ENCODE measurements around the gene LAMA3. TPM values are rescaled to one million over a fixed set of nuclear protein-coding genes. Genes with fewer than 3 reads are reported as not detected.

Gene LAMA3
- total and polyA plus RNA-seq, 2 experiments from 2014 or later = 3.9 to 4.9 TPM

Other genes starting within 250 kb of the LAMA3 start
- gene RIOK3, start 236.2 kb upstream of the LAMA3 start, total RNA-seq (2014; rRNA removed; shearing (Covaris generic)) = 22.1 and 23.7 TPM in 2 replicates
- 20.8 and 22.7 TPM in 2 replicates for gene RIOK3, start 236.2 kb upstream of the LAMA3 start, polyA plus RNA-seq (2016; fragmentation: Nextera tagmentation; extraction: Ambion mirVana)
- gene RMC1, start 185.9 kb upstream of the LAMA3 start, total RNA-seq (2014; rRNA removed; shearing (Covaris generic)) = 18.9 and 23.3 TPM in 2 replicates
- gene RMC1, start 185.9 kb upstream of the LAMA3 start, polyA plus RNA-seq (2016; fragmentation: Nextera tagmentation; extraction: Ambion mirVana) = 23.6 and 24.6 TPM in 2 replicates
- gene NPC1, start 102.9 kb upstream of the LAMA3 start, total RNA-seq (2014; rRNA removed; shearing (Covaris generic)) = 41.7 and 45.1 TPM in 2 replicates
- 18.3 and 18.4 TPM in 2 replicates for gene NPC1, start 102.9 kb upstream of the LAMA3 start, polyA plus RNA-seq (2016; fragmentation: Nextera tagmentation; extraction: Ambion mirVana)
- gene ANKRD29, start 26.5 kb upstream of the LAMA3 start, total RNA-seq (2014; rRNA removed; shearing (Covaris generic)) = 6.6 and 16.9 TPM in 2 replicates
- 36.6 and 38.2 TPM in 2 replicates for gene ANKRD29, start 26.5 kb upstream of the LAMA3 start, polyA plus RNA-seq (2016; fragmentation: Nextera tagmentation; extraction: Ambion mirVana)